ENCODE measurements around the gene CAMKV.
"Not testable (repeated sequence)": the region's sequence is repeated elsewhere in the genome, so short reads cannot be mapped to it uniquely, and the experiment has no call there.

The CAMKV gene

GRCh38 chr3:49845694-49846093, 24.0 kb downstream of the CAMKV start:
- DNase-seq: no peak

DNA sequence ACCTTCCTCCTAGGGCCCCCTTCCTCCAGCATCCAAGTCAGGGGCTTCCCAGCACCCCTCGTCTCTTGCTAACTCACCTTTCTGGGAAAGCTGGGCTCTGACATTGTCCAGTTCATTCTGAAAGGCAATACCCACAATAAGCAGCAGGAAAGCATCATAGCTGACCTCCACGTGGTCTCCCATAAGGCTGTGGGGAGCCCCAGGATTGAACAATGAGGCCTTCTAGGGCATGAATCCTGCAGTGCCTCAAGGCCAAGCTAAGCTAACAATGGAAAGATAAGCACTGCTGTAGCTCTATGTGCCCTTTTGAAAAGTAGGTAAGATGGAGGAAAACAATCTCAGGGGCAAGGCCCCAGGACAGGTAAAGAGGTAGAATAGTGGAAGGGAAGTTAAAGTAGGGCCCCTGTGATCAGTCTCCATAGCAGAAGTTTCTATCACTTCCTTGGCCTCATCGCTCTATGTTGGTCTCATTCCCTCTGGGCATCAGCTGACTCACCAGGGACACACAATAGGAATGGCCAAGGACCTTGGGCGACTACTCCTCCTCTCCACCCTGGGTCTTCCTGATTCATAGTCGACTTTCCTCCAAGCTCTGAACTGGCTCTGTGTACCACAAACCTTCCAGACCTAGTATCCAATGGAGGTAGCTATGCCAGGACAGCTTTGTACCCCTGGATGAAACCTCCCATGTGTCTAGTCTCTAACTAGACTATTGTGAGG, 25.1 kb downstream of the CAMKV start:
- DNase-seq: no peak

- no peak for DNase-seq
Observed at GRCh38 chr3:49842843-49843517, 26.7 kb downstream of the CAMKV start.

- no peak for DNase-seq
Observed at GRCh38 chr3:49841806-49842205, 27.9 kb downstream of the CAMKV start.

GRCh38 chr3:49841126-49841696, 28.5 kb downstream of the CAMKV start:
- no peak for DNase-seq

GRCh38 chr3:49840388-49840787, 29.3 kb downstream of the CAMKV start:
- DNase-seq: no peak

DNA sequence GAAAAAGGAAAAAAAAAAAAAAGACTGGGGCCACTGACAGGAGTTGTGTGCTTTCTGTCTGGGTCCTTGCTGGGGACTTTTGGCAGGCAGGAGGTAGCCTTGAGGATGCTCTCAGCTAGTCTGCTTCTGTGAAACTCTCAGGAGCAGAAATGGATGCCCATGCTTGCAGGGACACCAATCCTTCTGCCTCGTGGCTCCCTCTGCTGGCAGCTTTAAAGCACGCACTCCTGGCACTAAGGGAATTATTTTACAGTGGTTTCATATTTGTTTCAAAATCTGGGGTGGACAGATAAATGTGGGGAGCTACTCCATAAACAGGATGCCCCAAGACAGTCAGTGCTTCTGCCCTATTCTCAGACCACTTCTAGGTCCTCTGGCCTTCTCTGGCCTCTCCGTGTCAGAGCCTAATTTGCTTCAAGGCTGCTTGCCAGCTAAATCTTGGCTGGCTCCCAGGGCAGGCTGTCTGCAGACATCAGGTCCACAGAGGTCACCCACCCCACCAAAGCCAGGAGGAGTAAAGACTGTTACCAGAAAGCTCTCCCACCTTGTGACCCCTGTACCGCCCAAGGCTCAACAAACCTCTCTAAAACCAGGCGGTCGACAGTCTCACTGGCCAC, 30.4 kb downstream of the CAMKV start:
- DNase-seq: peak; percentile 57

- no peak for DNase-seq
Observed at GRCh38 chr3:49831341-49831740, 38.4 kb downstream of the CAMKV start.

- DNase-seq: no peak
Observed at GRCh38 chr3:49826016-49826415, 43.7 kb downstream of the CAMKV start.

DNA sequence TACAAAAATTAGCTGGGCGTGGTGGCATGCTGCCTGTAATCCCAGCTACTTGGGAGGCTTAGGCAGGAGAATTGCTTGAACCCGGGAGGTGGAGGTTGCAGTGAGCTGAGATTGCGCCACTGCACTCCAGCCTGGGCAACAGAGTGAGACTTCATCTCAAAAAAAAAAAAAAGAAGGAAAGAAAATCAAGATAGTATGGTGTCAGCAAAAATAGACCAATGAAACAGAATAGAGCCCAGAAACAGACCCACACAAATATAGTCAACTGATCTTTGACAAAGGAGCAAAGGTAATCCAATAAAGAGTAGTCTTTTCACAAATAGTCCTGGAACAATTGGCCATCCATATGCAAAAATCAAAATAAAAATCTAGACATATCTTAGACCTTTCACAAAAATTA, 46.6 kb downstream of the CAMKV start:
- not testable (repeated sequence) for DNase-seq

GRCh38 chr3:49813497-49814174, 56.1 kb downstream of the CAMKV start, which contains the start of gene UBA7:
TSS of gene UBA7 (minus strand) at chr3:49813953. CDS start at chr3:49813787, 166 bp downstream.
- no peak for DNase-seq

GRCh38 chr3:49812916-49813496, 56.7 kb downstream of the CAMKV start:
- no peak for DNase-seq
